GM10266 (cell line): ENCODE measurements around the gene SLC10A7.

Experiments
- DNase-seq: peaks from one replicate; pipeline ENCODE4 v3.0.0; 2012; ENCODE audit errors: extremely low spot score
- TF ChIP-seq, protein P1 (sequence below): IDR thresholded peaks from 2 replicates; pipeline ENCODE4 v1.5.1; 2012; ENCODE audit warnings: mild to moderate bottlenecking, low read depth; ENCODE audit not compliant: control insufficient read depth, insufficient read depth; ENCODE audit errors: missing control alignments

The SLC10A7 gene

DNA sequence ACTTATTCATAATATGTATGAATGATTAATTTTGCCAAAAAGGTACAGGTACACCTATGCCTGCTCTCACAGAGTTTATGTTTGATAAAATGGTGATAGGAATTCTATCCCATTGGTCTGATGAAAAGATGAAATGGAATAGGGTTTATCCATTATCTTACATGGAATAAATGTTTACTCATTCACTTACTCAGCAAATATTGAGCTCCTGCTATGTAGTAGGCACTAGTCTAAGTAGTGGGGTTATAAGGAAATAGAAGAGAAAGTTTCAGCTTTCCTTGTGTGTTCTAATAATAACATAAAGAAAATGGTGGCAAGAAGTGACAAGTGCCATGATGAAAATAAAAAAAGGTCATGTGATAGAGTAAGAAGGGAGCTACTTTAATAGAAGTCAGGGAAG lies 12.4 kb upstream of the SLC10A7 start:
- no peak for DNase-seq
- TF ChIP-seq, protein P1, sequence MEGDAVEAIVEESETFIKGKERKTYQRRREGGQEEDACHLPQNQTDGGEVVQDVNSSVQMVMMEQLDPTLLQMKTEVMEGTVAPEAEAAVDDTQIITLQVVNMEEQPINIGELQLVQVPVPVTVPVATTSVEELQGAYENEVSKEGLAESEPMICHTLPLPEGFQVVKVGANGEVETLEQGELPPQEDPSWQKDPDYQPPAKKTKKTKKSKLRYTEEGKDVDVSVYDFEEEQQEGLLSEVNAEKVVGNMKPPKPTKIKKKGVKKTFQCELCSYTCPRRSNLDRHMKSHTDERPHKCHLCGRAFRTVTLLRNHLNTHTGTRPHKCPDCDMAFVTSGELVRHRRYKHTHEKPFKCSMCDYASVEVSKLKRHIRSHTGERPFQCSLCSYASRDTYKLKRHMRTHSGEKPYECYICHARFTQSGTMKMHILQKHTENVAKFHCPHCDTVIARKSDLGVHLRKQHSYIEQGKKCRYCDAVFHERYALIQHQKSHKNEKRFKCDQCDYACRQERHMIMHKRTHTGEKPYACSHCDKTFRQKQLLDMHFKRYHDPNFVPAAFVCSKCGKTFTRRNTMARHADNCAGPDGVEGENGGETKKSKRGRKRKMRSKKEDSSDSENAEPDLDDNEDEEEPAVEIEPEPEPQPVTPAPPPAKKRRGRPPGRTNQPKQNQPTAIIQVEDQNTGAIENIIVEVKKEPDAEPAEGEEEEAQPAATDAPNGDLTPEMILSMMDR = no peak

DNA sequence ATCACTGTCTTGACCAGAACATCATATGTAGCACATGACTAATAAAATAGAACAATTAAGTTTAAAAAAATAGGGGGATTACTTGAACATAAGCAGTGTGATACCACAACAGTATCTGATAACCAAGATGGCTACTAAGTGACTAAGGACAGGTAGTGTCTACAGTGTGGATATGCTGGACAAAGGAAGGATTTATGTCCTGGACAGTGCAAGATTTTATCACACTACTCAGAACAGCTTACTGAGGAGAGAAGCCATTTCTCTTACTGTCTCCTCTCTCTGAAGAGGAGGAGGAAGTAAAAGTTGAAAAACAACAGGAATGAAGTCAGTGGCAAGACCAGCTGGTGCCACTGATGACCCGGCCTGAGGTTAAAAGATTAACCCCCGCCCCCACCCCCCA lies 4.0 kb upstream of the SLC10A7 start:
- TF ChIP-seq, protein P1 = no peak
- no peak for DNase-seq

DNA sequence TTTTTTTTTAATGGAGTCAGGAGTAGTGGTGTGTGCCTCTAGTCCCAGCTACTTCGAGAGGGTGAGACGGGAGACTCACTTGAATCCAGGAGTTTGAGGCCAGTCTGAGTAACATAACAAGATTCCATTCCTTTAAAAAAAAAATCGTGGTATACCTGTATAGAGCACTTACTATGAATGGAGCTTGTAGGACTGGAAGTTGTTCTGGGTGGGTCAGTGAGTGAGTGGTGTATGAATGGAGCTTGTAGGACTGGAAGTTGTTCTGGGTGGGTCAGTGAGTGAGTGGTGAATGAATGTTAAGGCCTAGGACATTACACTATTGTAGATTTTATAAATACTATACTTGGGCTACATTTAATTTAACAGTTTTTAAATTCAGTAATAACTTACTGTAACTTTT lies 2.9 kb upstream of the SLC10A7 start:
- TF ChIP-seq, protein P1 = no peak
- no peak for DNase-seq

DNA sequence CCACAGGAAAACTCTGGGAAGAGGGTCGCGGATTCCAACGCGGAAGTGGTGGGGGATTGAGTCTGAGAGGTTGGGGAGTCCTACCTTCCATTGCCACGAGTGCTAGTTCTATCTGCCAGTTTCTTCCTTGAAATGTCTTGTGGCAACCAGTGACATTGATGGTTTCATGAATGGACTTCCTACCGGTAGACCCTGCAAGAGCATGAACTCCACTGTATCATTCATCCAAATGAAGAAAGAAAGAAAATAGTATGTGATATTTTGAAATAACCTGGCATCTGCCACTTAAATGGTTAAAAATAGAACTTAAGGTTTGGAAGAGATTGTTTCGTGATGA lies 1.1 kb upstream of the SLC10A7 start:
- TF ChIP-seq, protein P1 = no peak
- DNase-seq = peak; percentile 18

DNA sequence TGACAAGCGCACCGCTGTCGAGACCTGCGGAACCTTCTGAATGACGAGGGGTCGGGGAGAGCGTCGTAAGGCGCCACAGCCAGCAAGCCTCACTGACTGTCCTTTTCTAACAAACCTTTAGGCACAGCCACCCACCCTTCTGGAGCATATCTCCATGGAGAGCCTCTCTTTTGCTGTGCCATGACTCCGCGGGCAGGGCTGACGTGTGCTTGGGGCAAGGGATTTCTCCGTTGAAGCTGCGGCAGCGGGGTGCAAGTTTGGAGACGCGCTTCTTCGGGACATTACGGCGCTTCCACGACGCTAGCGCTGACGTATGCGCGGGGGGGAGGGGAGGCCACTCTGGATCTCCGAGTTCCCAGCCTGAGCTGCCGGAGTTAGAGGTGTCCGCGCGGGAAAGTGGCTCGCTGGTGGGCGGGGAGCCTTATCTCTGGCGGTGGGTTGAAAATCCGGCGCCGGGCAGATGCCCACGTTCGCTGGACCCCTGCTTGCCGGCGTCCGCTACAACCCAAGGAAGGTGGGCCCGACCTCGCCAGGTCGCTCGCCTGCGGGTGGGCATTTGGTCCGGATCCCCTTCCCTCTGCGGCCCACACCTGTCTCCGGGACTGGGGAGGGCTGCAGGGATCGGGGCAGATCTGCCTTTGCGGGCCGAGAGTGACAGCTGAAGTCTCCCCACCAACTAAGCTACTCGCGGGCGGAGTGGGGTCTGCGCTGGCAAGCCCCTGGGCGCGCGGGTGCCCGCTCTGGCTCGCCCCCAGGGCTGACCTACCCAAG lies 543 bp upstream of the SLC10A7 start:
- TF ChIP-seq, protein P1 = no peak
- peak; percentile 84 for DNase-seq

DNA sequence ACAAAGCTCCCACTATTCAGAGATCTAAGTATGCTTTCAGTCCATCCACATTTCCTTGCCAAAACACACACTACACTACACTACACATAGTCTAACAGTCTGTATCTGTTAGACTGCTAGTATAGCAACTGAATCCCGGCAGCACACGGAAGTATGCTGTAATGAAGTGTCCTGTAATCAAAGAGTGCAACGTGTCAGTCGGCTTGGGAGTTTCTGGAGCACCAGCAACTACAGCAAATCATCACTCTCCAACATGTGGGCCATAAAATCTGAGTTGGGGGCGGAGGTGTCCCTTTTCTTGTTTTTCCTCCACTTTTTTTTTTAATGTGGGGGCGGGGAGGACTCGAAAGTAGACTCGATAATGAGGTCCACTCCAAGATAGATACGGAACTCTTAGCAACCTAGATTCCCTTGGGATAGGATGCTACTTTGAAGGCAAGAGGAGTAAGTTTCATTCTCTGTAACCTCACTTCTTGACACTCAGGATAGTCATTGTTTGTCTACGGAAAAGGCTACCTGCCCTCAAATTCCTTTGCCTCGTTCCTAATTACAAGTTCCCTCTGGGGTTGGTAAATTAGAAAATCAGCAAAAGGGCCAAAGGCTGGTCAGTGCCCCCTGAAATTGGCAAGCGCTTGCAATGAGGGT lies 722 bp downstream of the SLC10A7 start:
- DNase-seq = peak; percentile 51
- TF ChIP-seq, protein P1 = peak; percentile 0
